Uterus (tissue), 2 donors: ENCODE measurements around the gene CA6.

Experiments
- POLR2A ChIP-seq, 2 donors: fragments of 450-650 bp; IDR thresholded peaks; one replicate each; pipeline ENCODE4 v1.6.1; 2016; ENCODE audit warnings: antibody characterized with exemption in 2 of 2, mild to moderate bottlenecking in 1 of 2, moderate library complexity in 1 of 2
- TF ChIP-seq, protein P1 (sequence below), 4 experiments: fragments of 200-600 bp in 2 of 4; fragments of 450-650 bp in 2 of 4; sonication (generic) in 2 of 4; IDR thresholded peaks; one replicate each; pipeline ENCODE4 v1.5.1; 2016 to 2019; ENCODE audit warnings: antibody characterized with exemption in 4 of 4, mild to moderate bottlenecking in 2 of 4, moderate library complexity in 1 of 4

DNA sequence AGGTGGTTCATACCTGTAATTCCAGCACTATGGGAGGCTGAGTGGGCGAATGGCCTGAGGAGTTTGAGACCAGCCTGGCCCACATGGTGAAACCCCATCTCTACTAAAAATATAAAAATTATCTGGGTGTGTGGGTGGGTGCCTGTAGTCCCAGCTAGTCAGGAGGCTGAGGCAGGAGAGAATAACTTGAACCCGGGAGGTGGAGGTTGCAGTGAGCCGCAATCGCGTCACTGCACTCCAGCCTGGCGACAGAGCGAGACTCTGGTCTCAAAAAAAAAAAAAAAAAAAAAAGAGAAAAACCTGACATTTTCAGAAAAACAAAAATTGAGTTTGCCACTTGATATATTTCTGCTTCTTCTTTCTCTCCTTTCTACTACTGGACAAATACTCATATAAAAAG lies 24.3 kb downstream of the CA6 start:
- TF ChIP-seq, protein P1, sequence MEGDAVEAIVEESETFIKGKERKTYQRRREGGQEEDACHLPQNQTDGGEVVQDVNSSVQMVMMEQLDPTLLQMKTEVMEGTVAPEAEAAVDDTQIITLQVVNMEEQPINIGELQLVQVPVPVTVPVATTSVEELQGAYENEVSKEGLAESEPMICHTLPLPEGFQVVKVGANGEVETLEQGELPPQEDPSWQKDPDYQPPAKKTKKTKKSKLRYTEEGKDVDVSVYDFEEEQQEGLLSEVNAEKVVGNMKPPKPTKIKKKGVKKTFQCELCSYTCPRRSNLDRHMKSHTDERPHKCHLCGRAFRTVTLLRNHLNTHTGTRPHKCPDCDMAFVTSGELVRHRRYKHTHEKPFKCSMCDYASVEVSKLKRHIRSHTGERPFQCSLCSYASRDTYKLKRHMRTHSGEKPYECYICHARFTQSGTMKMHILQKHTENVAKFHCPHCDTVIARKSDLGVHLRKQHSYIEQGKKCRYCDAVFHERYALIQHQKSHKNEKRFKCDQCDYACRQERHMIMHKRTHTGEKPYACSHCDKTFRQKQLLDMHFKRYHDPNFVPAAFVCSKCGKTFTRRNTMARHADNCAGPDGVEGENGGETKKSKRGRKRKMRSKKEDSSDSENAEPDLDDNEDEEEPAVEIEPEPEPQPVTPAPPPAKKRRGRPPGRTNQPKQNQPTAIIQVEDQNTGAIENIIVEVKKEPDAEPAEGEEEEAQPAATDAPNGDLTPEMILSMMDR (IDR thresholded peaks at IDR 0.05), result no peak
- no peak for TF ChIP-seq POLR2A (IDR thresholded peaks at IDR 0.05)
